ENCODE measurements around the gene RREB1. TPM values are rescaled to one million over a fixed set of nuclear protein-coding genes. Genes with fewer than 3 reads are reported as not detected.

The RREB1 gene
- total RNA-seq, 1 donor from 2014 or later, result 57.6 TPM

- Mint-ChIP-seq H3K4me3 (ENCODE audit: unreplicated experiment) (no peak overlapping the region), H3K9me3 (ENCODE audit: unreplicated experiment) (no peaks in the 10 kb centered on the region), H3K27me3 (ENCODE audit: unreplicated experiment) (no peaks in the 10 kb centered on the region), H3K27ac (ENCODE audit: unreplicated experiment) (no peak overlapping the region), H3K36me3 (ENCODE audit: low read depth, unreplicated experiment) (peaks cover 4% of the 10 kb centered on the region), H3K4me1 (ENCODE audit: unreplicated experiment) (peaks cover 47% of the 10 kb centered on the region)
- DNase-seq (ENCODE audit: low spot score), result no peak
- no peak for TF ChIP-seq CTCF (IDR thresholded peaks at IDR 0.05; ENCODE audit: unreplicated experiment)
Observed at GRCh38 chr6:7112741-7113313, 5.1 kb downstream of the RREB1 start.

GRCh38 chr6:7114744-7115458 lies 7.1 kb downstream of the RREB1 start:
- Mint-ChIP-seq H3K9me3 (ENCODE audit: unreplicated experiment) (no peaks in the 10 kb centered on the region), H3K27ac (ENCODE audit: unreplicated experiment) (no peak overlapping the region), H3K36me3 (ENCODE audit: low read depth, unreplicated experiment) (peaks cover 4% of the 10 kb centered on the region), H3K27me3 (ENCODE audit: unreplicated experiment) (no peaks in the 10 kb centered on the region), H3K4me1 (ENCODE audit: unreplicated experiment) (peaks cover 48% of the 10 kb centered on the region), H3K4me3 (ENCODE audit: unreplicated experiment) (no peak overlapping the region)
- DNase-seq (ENCODE audit: low spot score), result no peak
- no peak for TF ChIP-seq CTCF (IDR thresholded peaks at IDR 0.05; ENCODE audit: unreplicated experiment)

- no peak for DNase-seq (ENCODE audit: low spot score)
- Mint-ChIP-seq H3K4me3 (ENCODE audit: unreplicated experiment) (no peak overlapping the region), H3K27ac (ENCODE audit: unreplicated experiment) (peak overlapping the region; percentile 61), H3K27me3 (ENCODE audit: unreplicated experiment) (no peaks in the 10 kb centered on the region), H3K4me1 (ENCODE audit: unreplicated experiment) (peaks cover 41% of the 10 kb centered on the region), H3K9me3 (ENCODE audit: unreplicated experiment) (no peaks in the 10 kb centered on the region), H3K36me3 (ENCODE audit: low read depth, unreplicated experiment) (peaks cover 4% of the 10 kb centered on the region)
- no peak for TF ChIP-seq CTCF (IDR thresholded peaks at IDR 0.05; ENCODE audit: unreplicated experiment)
Observed at GRCh38 chr6:7115543-7116231, 7.9 kb downstream of the RREB1 start.

GRCh38 chr6:7119272-7119801 lies 11.6 kb downstream of the RREB1 start:
- TF ChIP-seq CTCF (IDR thresholded peaks at IDR 0.05; ENCODE audit: unreplicated experiment), result no peak
- Mint-ChIP-seq H3K27ac (ENCODE audit: unreplicated experiment) (no peak overlapping the region), H3K4me1 (ENCODE audit: unreplicated experiment) (peaks cover 28% of the 10 kb centered on the region), H3K4me3 (ENCODE audit: unreplicated experiment) (no peak overlapping the region), H3K36me3 (ENCODE audit: low read depth, unreplicated experiment) (peaks cover 8% of the 10 kb centered on the region), H3K9me3 (ENCODE audit: unreplicated experiment) (no peaks in the 10 kb centered on the region), H3K27me3 (ENCODE audit: unreplicated experiment) (peaks cover 2% of the 10 kb centered on the region)
- no peak for DNase-seq (ENCODE audit: low spot score)

Data from endothelial cell (in vitro differentiated cells).